SK-N-SH treated with all-trans-retinoic acid at 6 μM for 48 hours (cell line): ENCODE data around the gene TRIM50.
"Not testable (repeated sequence)": the region's sequence is repeated elsewhere in the genome, so short reads cannot be mapped to it uniquely, and the experiment has no call there.

Experiments used
- CSRNP3 ChIP-seq: fragments of 250-450 bp; sonication (Bioruptor Pico); IDR thresholded peaks from 2 replicates; pipeline ENCODE4 v1.5.1; 2021; ENCODE audit warnings: mild to moderate bottlenecking, moderate library complexity
- GLIS3 ChIP-seq: fragments of 250-450 bp; sonication (Bioruptor Pico); IDR thresholded peaks from 2 replicates; pipeline ENCODE4 v1.5.0; 2020; ENCODE audit warnings: mild to moderate bottlenecking, moderate library complexity
- ISL1 ChIP-seq: fragments of 250-450 bp; sonication (Bioruptor Pico); IDR thresholded peaks from 2 replicates; pipeline ENCODE4 v2.1.2; 2022; ENCODE audit warnings: mild to moderate bottlenecking, moderate library complexity
- PPARA ChIP-seq: fragments of 250-450 bp; sonication (Bioruptor Pico); IDR thresholded peaks from 2 replicates; pipeline ENCODE4 v1.5.0; 2020; ENCODE audit warnings: mild to moderate bottlenecking, borderline replicate concordance
- RARB ChIP-seq: fragments of 250-450 bp; sonication (Bioruptor Pico); IDR thresholded peaks from 2 replicates; pipeline ENCODE4 v1.8.0; 2021; ENCODE audit warnings: mild to moderate bottlenecking, moderate library complexity
- SNAI2 ChIP-seq: fragments of 250-450 bp; sonication (Bioruptor Pico); IDR thresholded peaks from 2 replicates; pipeline ENCODE4 v1.5.0; 2020; ENCODE audit warnings: mild to moderate bottlenecking, moderate library complexity
- TCF4 ChIP-seq: fragments of 250-450 bp; sonication (Bioruptor Pico); IDR thresholded peaks from 2 replicates; pipeline ENCODE4 v1.8.0; 2021; ENCODE audit warnings: mild to moderate bottlenecking, moderate library complexity, borderline replicate concordance
- TSHZ2 ChIP-seq: fragments of 250-450 bp; sonication (Bioruptor Pico); IDR thresholded peaks from 2 replicates; pipeline ENCODE4 v1.5.0; 2020; ENCODE audit warnings: mild to moderate bottlenecking, moderate library complexity
- ZC3H10 ChIP-seq: fragments of 250-450 bp; sonication (Bioruptor Pico); IDR thresholded peaks from 2 replicates; pipeline ENCODE4 v1.5.1; 2021; ENCODE audit warnings: mild to moderate bottlenecking, moderate library complexity
- ZNF565 ChIP-seq: fragments of 450-650 bp; formaldehyde crosslinking; conservative IDR thresholded peaks from 2 replicates; pipeline ENCODE4 v1.5.0; 2020; ENCODE audit warnings: low read depth, mild to moderate bottlenecking, moderate library complexity
- ZNF8 ChIP-seq: fragments of 450-650 bp; formaldehyde crosslinking; IDR thresholded peaks from 2 replicates; pipeline ENCODE4 v1.5.0; 2020; ENCODE audit warnings: mild to moderate bottlenecking, moderate library complexity
- TF ChIP-seq, protein P1 (sequence below): fragments of 250-450 bp; sonication (Bioruptor Pico); IDR thresholded peaks from 2 replicates; pipeline ENCODE4 v1.5.1; 2020; ENCODE audit warnings: low read depth, mild to moderate bottlenecking, moderate library complexity
- TF ChIP-seq, protein P2 (sequence below): fragments of 250-450 bp; sonication (Bioruptor Pico); IDR thresholded peaks from 2 replicates; pipeline ENCODE4 v1.8.0; 2021; ENCODE audit warnings: low read depth, mild to moderate bottlenecking, moderate library complexity, borderline replicate concordance
- TF ChIP-seq, protein P3 (sequence below): fragments of 250-450 bp; sonication (Bioruptor Pico); IDR thresholded peaks from 2 replicates; pipeline ENCODE4 v1.8.0; 2020; ENCODE audit warnings: mild to moderate bottlenecking, moderate library complexity, borderline replicate concordance

DNA sequence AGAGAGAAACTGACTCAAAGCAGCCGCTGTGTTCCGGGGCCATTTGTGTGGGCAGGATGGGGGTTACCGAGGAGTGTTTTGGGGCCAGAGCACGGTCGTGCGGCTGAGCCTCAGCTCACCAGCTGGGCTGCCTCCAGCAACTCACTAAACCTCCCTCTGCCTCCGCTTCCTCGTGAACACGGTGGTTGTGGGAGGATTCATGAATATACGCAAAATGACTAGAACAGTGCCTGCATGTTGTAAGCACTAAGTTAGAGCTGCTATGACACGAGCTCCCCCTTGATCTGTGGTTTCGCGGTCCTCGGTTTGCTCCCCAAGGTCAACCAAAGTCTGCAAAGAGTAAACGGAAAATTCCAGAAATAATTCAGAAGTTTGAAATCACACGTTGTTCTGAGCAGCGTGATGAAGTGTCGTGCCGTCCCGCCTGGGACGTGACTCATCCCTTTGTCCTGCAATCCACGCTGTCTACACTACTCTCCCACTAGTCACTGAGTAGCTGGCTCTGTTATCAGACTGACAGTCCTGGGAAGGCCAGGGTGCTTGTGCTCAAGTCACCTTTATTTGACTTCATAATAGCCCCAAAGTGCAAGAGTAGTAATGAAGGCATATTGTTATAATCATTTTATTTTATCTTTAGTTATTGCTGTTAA, 61.0 kb downstream of the TRIM50 start:
- TF ChIP-seq, protein P1, sequence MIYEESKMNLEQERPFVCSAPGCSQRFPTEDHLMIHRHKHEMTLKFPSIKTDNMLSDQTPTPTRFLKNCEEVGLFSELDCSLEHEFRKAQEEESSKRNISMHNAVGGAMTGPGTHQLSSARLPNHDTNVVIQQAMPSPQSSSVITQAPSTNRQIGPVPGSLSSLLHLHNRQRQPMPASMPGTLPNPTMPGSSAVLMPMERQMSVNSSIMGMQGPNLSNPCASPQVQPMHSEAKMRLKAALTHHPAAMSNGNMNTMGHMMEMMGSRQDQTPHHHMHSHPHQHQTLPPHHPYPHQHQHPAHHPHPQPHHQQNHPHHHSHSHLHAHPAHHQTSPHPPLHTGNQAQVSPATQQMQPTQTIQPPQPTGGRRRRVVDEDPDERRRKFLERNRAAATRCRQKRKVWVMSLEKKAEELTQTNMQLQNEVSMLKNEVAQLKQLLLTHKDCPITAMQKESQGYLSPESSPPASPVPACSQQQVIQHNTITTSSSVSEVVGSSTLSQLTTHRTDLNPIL (CRISPR knock-in tag), result not testable (repeated sequence)
- not testable (repeated sequence) for TF ChIP-seq GLIS3 (CRISPR knock-in tag); PPARA (CRISPR knock-in tag); TCF4 (CRISPR knock-in tag); SNAI2 (CRISPR knock-in tag); TSHZ2 (CRISPR knock-in tag); CSRNP3 (CRISPR knock-in tag); ZNF565 (CRISPR knock-in tag); ZNF8; RARB (CRISPR knock-in tag); ISL1 (CRISPR knock-in tag); ZC3H10 (CRISPR knock-in tag)
- TF ChIP-seq, protein P2, sequence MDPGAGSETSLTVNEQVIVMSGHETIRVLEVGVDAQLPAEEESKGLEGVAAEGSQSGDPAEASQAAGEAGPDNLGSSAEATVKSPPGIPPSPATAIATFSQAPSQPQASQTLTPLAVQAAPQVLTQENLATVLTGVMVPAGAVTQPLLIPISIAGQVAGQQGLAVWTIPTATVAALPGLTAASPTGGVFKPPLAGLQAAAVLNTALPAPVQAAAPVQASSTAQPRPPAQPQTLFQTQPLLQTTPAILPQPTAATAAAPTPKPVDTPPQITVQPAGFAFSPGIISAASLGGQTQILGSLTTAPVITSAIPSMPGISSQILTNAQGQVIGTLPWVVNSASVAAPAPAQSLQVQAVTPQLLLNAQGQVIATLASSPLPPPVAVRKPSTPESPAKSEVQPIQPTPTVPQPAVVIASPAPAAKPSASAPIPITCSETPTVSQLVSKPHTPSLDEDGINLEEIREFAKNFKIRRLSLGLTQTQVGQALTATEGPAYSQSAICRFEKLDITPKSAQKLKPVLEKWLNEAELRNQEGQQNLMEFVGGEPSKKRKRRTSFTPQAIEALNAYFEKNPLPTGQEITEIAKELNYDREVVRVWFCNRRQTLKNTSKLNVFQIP, result not testable (repeated sequence)
- TF ChIP-seq, protein P3, sequence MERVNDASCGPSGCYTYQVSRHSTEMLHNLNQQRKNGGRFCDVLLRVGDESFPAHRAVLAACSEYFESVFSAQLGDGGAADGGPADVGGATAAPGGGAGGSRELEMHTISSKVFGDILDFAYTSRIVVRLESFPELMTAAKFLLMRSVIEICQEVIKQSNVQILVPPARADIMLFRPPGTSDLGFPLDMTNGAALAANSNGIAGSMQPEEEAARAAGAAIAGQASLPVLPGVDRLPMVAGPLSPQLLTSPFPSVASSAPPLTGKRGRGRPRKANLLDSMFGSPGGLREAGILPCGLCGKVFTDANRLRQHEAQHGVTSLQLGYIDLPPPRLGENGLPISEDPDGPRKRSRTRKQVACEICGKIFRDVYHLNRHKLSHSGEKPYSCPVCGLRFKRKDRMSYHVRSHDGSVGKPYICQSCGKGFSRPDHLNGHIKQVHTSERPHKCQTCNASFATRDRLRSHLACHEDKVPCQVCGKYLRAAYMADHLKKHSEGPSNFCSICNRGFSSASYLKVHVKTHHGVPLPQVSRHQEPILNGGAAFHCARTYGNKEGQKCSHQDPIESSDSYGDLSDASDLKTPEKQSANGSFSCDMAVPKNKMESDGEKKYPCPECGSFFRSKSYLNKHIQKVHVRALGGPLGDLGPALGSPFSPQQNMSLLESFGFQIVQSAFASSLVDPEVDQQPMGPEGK, result not testable (repeated sequence)
